ENCODE measurements around the gene GK2.

GRCh38 chr4:79454656-79455055, 46.6 kb upstream of the GK2 start:
- TF ChIP-seq POLR2A (IDR thresholded peaks at IDR 0.05; ENCODE audit: low read length) (no peak), GATA1 (IDR thresholded peaks at IDR 0.05; ENCODE audit: low read depth, low read length) (no peak)

Measured in erythroblast (primary cell).